ENCODE data around the gene CDH2. TPM values are rescaled to one million over a fixed set of nuclear protein-coding genes. Genes with fewer than 3 reads are reported as not detected.
A peak's percentile ranks its signal among the peaks of the same experiment; 100 is the strongest.

CDH2 gene
- total and polyA plus RNA-seq, 2 experiments from 2014 or later = 14.7 to 36.9 TPM

DNA sequence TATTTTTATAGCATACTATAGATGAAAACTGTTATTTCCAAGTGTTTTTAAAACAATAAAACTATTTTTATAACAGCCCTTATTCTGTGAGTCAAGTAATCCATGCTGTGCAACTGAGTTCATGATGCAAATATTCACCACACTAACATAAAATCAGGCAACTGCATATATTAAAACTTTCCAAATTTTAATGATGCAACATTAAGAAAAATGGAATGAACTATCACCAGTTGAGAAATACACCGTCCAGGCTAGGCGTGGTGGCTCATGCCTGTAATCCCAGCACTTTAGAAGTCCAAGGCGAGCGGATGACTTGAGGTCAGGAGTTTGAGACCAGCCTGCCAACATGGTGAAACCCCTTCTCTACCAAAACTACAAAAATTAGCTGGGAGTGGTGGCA, 114.5 kb downstream of the CDH2 start:
- H3K9me2 ChIP-seq (ENCODE audit: insufficient read depth) = no peaks in the 10 kb centered on the region
- no peak overlapping the region for H2AFZ ChIP-seq
- Mint-ChIP-seq H3K36me3 (ENCODE audit: low read depth) (no peaks in the 10 kb centered on the region), H3K9me3 (no peaks in the 10 kb centered on the region; the same call in 2 of the 3 replicates), H3K27me3 (ENCODE audit: insufficient read depth, low read depth, poor library complexity) (no peaks in the 10 kb centered on the region), H3K4me1 (peaks cover 19% of the 10 kb centered on the region), H3K27ac (no peak overlapping the region), H3K4me3 (no peak overlapping the region)
- no peak for DNase-seq (ENCODE audit: low spot score)
- no peak overlapping the region for H3K27ac ChIP-seq (ENCODE audit: low read depth)
- H3K4me1 ChIP-seq (ENCODE audit: insufficient read depth) = peaks cover 8% of the 10 kb centered on the region
- H3K4me3 ChIP-seq = no peak overlapping the region
- H4K20me1 ChIP-seq (replicated peaks; ENCODE audit: insufficient read depth) = no peaks in the 10 kb centered on the region
- no peak for ATAC-seq
- TF ChIP-seq STAT1 (IDR thresholded peaks at IDR 0.05; ENCODE audit: unreplicated experiment) (no peak), NANOG (IDR thresholded peaks at IDR 0.05; ENCODE audit: borderline replicate concordance) (no peak), EZH2phosphoT487 (IDR thresholded peaks at IDR 0.05; ENCODE audit: unreplicated experiment) (no peak), CTCF (conservative IDR thresholded peaks at IDR 0.05; ENCODE audit: low read depth in 2 of 2) (no peak), EZH2 (IDR thresholded peaks at IDR 0.05; ENCODE audit: low read depth, unreplicated experiment) (no peak), ZNF331 (CRISPR knock-in tag; IDR thresholded peaks at IDR 0.05; ENCODE audit: low read depth) (no peak)
- TF ChIP-seq, protein P1, sequence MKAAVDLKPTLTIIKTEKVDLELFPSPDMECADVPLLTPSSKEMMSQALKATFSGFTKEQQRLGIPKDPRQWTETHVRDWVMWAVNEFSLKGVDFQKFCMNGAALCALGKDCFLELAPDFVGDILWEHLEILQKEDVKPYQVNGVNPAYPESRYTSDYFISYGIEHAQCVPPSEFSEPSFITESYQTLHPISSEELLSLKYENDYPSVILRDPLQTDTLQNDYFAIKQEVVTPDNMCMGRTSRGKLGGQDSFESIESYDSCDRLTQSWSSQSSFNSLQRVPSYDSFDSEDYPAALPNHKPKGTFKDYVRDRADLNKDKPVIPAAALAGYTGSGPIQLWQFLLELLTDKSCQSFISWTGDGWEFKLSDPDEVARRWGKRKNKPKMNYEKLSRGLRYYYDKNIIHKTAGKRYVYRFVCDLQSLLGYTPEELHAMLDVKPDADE (IDR thresholded peaks at IDR 0.05) = no peak
- TF ChIP-seq, protein P2, sequence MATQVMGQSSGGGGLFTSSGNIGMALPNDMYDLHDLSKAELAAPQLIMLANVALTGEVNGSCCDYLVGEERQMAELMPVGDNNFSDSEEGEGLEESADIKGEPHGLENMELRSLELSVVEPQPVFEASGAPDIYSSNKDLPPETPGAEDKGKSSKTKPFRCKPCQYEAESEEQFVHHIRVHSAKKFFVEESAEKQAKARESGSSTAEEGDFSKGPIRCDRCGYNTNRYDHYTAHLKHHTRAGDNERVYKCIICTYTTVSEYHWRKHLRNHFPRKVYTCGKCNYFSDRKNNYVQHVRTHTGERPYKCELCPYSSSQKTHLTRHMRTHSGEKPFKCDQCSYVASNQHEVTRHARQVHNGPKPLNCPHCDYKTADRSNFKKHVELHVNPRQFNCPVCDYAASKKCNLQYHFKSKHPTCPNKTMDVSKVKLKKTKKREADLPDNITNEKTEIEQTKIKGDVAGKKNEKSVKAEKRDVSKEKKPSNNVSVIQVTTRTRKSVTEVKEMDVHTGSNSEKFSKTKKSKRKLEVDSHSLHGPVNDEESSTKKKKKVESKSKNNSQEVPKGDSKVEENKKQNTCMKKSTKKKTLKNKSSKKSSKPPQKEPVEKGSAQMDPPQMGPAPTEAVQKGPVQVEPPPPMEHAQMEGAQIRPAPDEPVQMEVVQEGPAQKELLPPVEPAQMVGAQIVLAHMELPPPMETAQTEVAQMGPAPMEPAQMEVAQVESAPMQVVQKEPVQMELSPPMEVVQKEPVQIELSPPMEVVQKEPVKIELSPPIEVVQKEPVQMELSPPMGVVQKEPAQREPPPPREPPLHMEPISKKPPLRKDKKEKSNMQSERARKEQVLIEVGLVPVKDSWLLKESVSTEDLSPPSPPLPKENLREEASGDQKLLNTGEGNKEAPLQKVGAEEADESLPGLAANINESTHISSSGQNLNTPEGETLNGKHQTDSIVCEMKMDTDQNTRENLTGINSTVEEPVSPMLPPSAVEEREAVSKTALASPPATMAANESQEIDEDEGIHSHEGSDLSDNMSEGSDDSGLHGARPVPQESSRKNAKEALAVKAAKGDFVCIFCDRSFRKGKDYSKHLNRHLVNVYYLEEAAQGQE (IDR thresholded peaks at IDR 0.05; ENCODE audit: unreplicated experiment) = no peak
- peaks cover 2% of the 10 kb centered on the region; the same call in 1 of the 2 replicates for H3K36me3 ChIP-seq (ENCODE audit: insufficient read depth)
- no peaks in the 10 kb centered on the region for H3K27me3 ChIP-seq (ENCODE audit: insufficient read depth)
- peaks cover 4% of the 10 kb centered on the region; the same call in 1 of the 2 replicates for H3K79me2 ChIP-seq (replicated peaks; ENCODE audit: insufficient read depth)
- H3F3A ChIP-seq (replicated peaks; ENCODE audit: low read depth) = no peaks in the 10 kb centered on the region
- H3K4me2 ChIP-seq = peak overlapping the region; percentile 32; the same call in 1 of the 2 replicates

DNA sequence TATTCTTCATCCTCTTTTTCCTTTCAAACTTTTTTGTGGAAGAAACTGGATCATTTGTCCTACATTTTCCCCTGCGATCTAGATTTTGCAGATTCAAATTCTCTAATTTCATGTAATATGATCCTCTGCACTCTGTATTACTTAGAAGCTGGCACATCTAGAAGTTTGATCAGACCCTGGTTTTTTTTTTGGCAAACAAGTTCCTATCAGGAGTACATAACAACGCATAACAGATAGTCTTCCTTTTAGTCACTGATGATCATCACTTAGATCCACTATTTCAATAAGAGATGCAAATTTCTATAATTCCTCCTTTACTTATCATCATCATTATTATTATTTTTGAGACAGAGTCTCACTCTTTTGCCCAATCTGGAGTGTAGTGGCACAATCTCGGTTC, 117.1 kb downstream of the CDH2 start:
- no peak overlapping the region for H3K4me2 ChIP-seq
- no peak overlapping the region for H3K4me3 Mint-ChIP-seq
- H3K9me2 ChIP-seq (ENCODE audit: insufficient read depth) = no peaks in the 10 kb centered on the region
- H3K27me3 Mint-ChIP-seq (ENCODE audit: insufficient read depth, low read depth, poor library complexity) = no peaks in the 10 kb centered on the region
- H3K36me3 ChIP-seq (ENCODE audit: insufficient read depth) = no peaks in the 10 kb centered on the region
- DNase-seq (ENCODE audit: low spot score) (no peak), ATAC-seq (no peak)
- H2AFZ ChIP-seq = no peak overlapping the region
- H3K27ac Mint-ChIP-seq = no peak overlapping the region
- H3F3A ChIP-seq (replicated peaks; ENCODE audit: low read depth) = no peaks in the 10 kb centered on the region
- no peaks in the 10 kb centered on the region for H3K36me3 Mint-ChIP-seq (ENCODE audit: low read depth)
- no peaks in the 10 kb centered on the region; the same call in 1 of the 2 replicates for H3K79me2 ChIP-seq (replicated peaks; ENCODE audit: insufficient read depth)
- no peak overlapping the region for H3K27ac ChIP-seq (ENCODE audit: low read depth)
- H3K4me1 ChIP-seq (ENCODE audit: insufficient read depth) = peaks cover 8% of the 10 kb centered on the region
- no peaks in the 10 kb centered on the region for H4K20me1 ChIP-seq (replicated peaks; ENCODE audit: insufficient read depth)
- no peak overlapping the region for H3K4me3 ChIP-seq
- H3K4me1 Mint-ChIP-seq = peaks cover 12% of the 10 kb centered on the region
- TF ChIP-seq JUNB (IDR thresholded peaks at IDR 0.05; ENCODE audit: unreplicated experiment) = no peak
- H3K9me3 Mint-ChIP-seq = no peaks in the 10 kb centered on the region; the same call in 2 of the 3 replicates
- H3K27me3 ChIP-seq (ENCODE audit: insufficient read depth) = no peaks in the 10 kb centered on the region
